K562 (cell line): ENCODE measurements around the gene VTCN1. TPM values are rescaled to one million over a fixed set of nuclear protein-coding genes. Genes with fewer than 3 reads are reported as not detected.

Experiments
- ATAC-seq: fragments of 200-7000 bp; cut with Tn5 transposase; 3 replicates; pipeline ENCODE4 v1.9.1; 2020; ENCODE audit warnings: moderate library complexity
- BruUV-seq: library from RNA; stranded (reverse); fragments of 400-500 nt; replicated peaks from 2 replicates; lab custom pipeline; 2021; lab: Mats Ljungman, UMichigan
- CTCF ChIA-PET: fragments of 300-600 bp; formaldehyde crosslinking; extraction: SDS; loops from one replicate; lab custom pipeline; 2021; ENCODE audit warnings: low intra/inter-chr PET ratio; lab: Yijun Ruan, JAX
- POLR2A ChIA-PET: fragments of 300-600, 350-650 bp; sonication (Branson Sonifier 250); formaldehyde crosslinking; extraction: SDS; loops from one replicate; lab custom pipeline; 2021; ENCODE audit warnings: antibody characterized with exemption, inconsistent platforms; lab: Yijun Ruan, JAX
- DNase-seq, 4 experiments: peaks; one replicate each; pipeline versions ENCODE4 v3.0.0 to v3.0.0-alpha.2; 2011 to 2018; ENCODE audit warnings: low spot score in 3 of 4, mixed read lengths in 3 of 4; ENCODE audit errors: extremely low read depth in 1 of 4
- FAIRE-seq: peaks from 2 replicates; lab custom pipeline; 2011; peaks lifted over from hg19 to GRCh38; lab: Jason Lieb, UNC
- H2AFZ ChIP-seq: 2 replicates; pipeline ENCODE4 v1.6.0; 2011; ENCODE audit warnings: low read depth, low read length, control low read depth, inconsistent platforms
- H3K27ac ChIP-seq: fragments of 200-600 bp; 3 replicates; pipeline ENCODE4 v1.8.0; 2011; ENCODE audit warnings: low read depth, mild to moderate bottlenecking, control low read depth, inconsistent platforms, low read length, moderate library complexity, mixed read lengths; ENCODE audit errors: extremely low read depth
- H3K27me3 ChIP-seq, 2 experiments: fragments of 300-600 bp in 1 of 2; 2 replicates in 1 of 2; 3 replicates in 1 of 2; pipeline versions ENCODE4 v1.6.0 to v1.8.0; 2011; ENCODE audit warnings: inconsistent platforms in 2 of 2, low read length in 2 of 2, mild to moderate bottlenecking in 1 of 2, mixed read lengths in 1 of 2, moderate library complexity in 1 of 2; ENCODE audit not compliant: control insufficient read depth in 2 of 2, insufficient read depth in 2 of 2
- H3K36me3 ChIP-seq: fragments of 300-600 bp; 3 replicates; pipeline ENCODE4 v1.8.0; 2011; ENCODE audit warnings: mild to moderate bottlenecking, low read length, inconsistent platforms; ENCODE audit not compliant: control insufficient read depth, insufficient read depth
- H3K4me1 ChIP-seq, 2 experiments: fragments of 200-600 bp in 1 of 2; replicated peaks in 1 of 2; 2 replicates in 1 of 2; 3 replicates in 1 of 2; pipeline versions ENCODE4 v1.5.1 to v1.8.0; 2011; ENCODE audit warnings: inconsistent platforms in 2 of 2, low read length in 2 of 2, mild to moderate bottlenecking in 1 of 2, mixed read lengths in 1 of 2, moderate library complexity in 1 of 2; ENCODE audit not compliant: control insufficient read depth in 2 of 2, insufficient read depth in 2 of 2
- H3K4me2 ChIP-seq: 2 replicates; pipeline ENCODE4 v1.6.1; 2011; ENCODE audit warnings: low read length, control low read depth, inconsistent platforms, mixed read lengths; ENCODE audit not compliant: insufficient read depth
- H3K4me3 ChIP-seq: fragments of 200-600 bp; sonication (generic), shearing (Covaris generic); 2 replicates; pipeline ENCODE4 v1.5.1; 2016; ENCODE audit warnings: control low read depth, inconsistent platforms
- H3K79me2 ChIP-seq: fragments of 200-600 bp; 3 replicates; pipeline ENCODE4 v1.8.0; 2011; ENCODE audit warnings: low read length, inconsistent platforms; ENCODE audit not compliant: control insufficient read depth, insufficient read depth
- H3K9ac ChIP-seq, 2 experiments: 2 replicates each; pipeline versions ENCODE4 v1.6.0 to v1.6.1; 2011; ENCODE audit warnings: low read depth in 2 of 2, low read length in 2 of 2, control low read depth in 1 of 2, inconsistent platforms in 1 of 2, mild to moderate bottlenecking in 1 of 2, mixed read lengths in 1 of 2; ENCODE audit not compliant: insufficient read depth in 1 of 2
- H3K9me1 ChIP-seq: one replicate; pipeline ENCODE4 v1.6.0; 2011; ENCODE audit warnings: inconsistent platforms, mild to moderate bottlenecking, low read length, moderate library complexity; ENCODE audit not compliant: control insufficient read depth, insufficient read depth
- H3K9me3 ChIP-seq: replicated peaks from 2 replicates; pipeline ENCODE4 v1.5.1; 2011; ENCODE audit warnings: low read depth, low read length, inconsistent platforms; ENCODE audit not compliant: control insufficient read depth, insufficient read depth
- H4K20me1 ChIP-seq: replicated peaks from 2 replicates; pipeline ENCODE4 v1.6.1; 2011; ENCODE audit warnings: low read length, inconsistent platforms, mixed read lengths; ENCODE audit not compliant: control insufficient read depth, insufficient read depth
- RBM25 ChIP-seq: fragments of 200-400 bp; formaldehyde crosslinking; IDR thresholded peaks from 2 replicates; pipeline ENCODE4 v1.6.1; 2018; ENCODE audit warnings: low read length, low read depth, moderate library complexity; ENCODE audit not compliant: severe bottlenecking
- SMARCA4 ChIP-seq: fragments of 450-650 bp; IDR thresholded peaks from 2 replicates; pipeline ENCODE4 v1.6.1; 2016
- ZNF23 ChIP-seq: fragments of 250-450 bp; sonication (Bioruptor Pico); IDR thresholded peaks from 2 replicates; pipeline ENCODE4 v1.4.0; 2020; ENCODE audit warnings: mild to moderate bottlenecking
- ZNF766 ChIP-seq: fragments of 200-800 bp; sonication (Bioruptor generic); conservative IDR thresholded peaks from 2 replicates; pipeline ENCODE4 v1.6.1; 2016; ENCODE audit warnings: missing genetic modification characterization, missing compliant biosample characterization
- WGBS: fragments of 100-300 bp; shearing (Covaris generic); methylation state at CpG from one replicate; pipeline ENCODE4 v1.1.6; 2016; ENCODE audit warnings: low coverage, mixed read lengths; ENCODE audit not compliant: insufficient coverage; ENCODE audit errors: missing lambda C conversion rate; 5-methylcytosine and 5-hydroxymethylcytosine counted together
- in situ Hi-C: fragments of 300-500 bp; cut with MboI; formaldehyde crosslinking; loops from 4 replicates; pipeline ENCODE4 v1.15.0; 2018; ENCODE audit warnings: inconsistent platforms, mixed read lengths
- intact Hi-C: fragments of 100-400 bp; cut with micrococcal nuclease; formaldehyde crosslinking; loops from 2 replicates; pipeline ENCODE4 v1.14.2; 2022
- polyA plus RNA-seq, 8 experiments: library from polyadenylated mRNA; depleted of rRNA in 4 of 8; stranded (reverse) in 5 of 8; unstranded in 3 of 8; fragments of >200 nt; fragmentation: Nextera tagmentation in 2 of 8; fragmentation: Illumina TruSeq in 1 of 8; extraction: Ambion mirVana in 2 of 8; extraction: Trizol in 1 of 8; gene quantifications; 2 replicates each; pipeline versions ENCODE4 v1.2.1 to v1.2.3, GENCODE V29; 2011 to 2014; ENCODE audit warnings: inconsistent platforms in 1 of 8, missing spikeins in 1 of 8
- total RNA-seq, 7 experiments: library from RNA; depleted of rRNA in 6 of 7; stranded (reverse); fragments of >200 nt in 6 of 7; fragmentation: Illumina TruSeq in 2 of 7; extraction: Trizol in 2 of 7; gene quantifications; 2 replicates each; pipeline versions ENCODE4 v1.2.1 to v1.2.3, GENCODE V29; 2011 to 2021; ENCODE audit warnings: low replicate concordance in 1 of 7
- TF ChIP-seq, protein P1 (sequence below), 2 experiments: fragments of 450-650 bp; IDR thresholded peaks; 2 replicates each; pipeline ENCODE4 v1.6.1; 2016; ENCODE audit warnings: mild to moderate bottlenecking in 2 of 2, borderline replicate concordance in 1 of 2, low read depth in 1 of 2, moderate library complexity in 1 of 2
- TF ChIP-seq, protein P2 (sequence below): fragments of 450-650 bp; formaldehyde crosslinking; IDR thresholded peaks from 2 replicates; pipeline ENCODE4 v1.4.0; 2022; ENCODE audit warnings: missing genetic modification characterization
- TF ChIP-seq, protein P3 (sequence below): fragments of 250-450 bp; sonication (Bioruptor Pico); IDR thresholded peaks from 2 replicates; pipeline ENCODE4 v1.8.0; 2021; ENCODE audit warnings: moderate library complexity, mild to moderate bottlenecking, inconsistent platforms
- TF ChIP-seq, protein P4 (sequence below), 3 experiments: IDR thresholded peaks in 2 of 3; conservative IDR thresholded peaks in 1 of 3; 2 replicates each; pipeline ENCODE4 v1.5.1; 2011 to 2012; ENCODE audit warnings: low read length in 3 of 3, mild to moderate bottlenecking in 3 of 3, control low read depth in 2 of 3, improper control_type of control experiment in 1 of 3, inconsistent platforms in 1 of 3, low read depth in 1 of 3, mixed read lengths in 1 of 3, moderate library complexity in 1 of 3; ENCODE audit not compliant: insufficient read depth in 2 of 3

VTCN1 gene
- total and polyA plus RNA-seq, 9 of the 15 experiments (the other 6 are each of a cell fraction or from before 2014, with no cell fraction given), result not detected

DNA sequence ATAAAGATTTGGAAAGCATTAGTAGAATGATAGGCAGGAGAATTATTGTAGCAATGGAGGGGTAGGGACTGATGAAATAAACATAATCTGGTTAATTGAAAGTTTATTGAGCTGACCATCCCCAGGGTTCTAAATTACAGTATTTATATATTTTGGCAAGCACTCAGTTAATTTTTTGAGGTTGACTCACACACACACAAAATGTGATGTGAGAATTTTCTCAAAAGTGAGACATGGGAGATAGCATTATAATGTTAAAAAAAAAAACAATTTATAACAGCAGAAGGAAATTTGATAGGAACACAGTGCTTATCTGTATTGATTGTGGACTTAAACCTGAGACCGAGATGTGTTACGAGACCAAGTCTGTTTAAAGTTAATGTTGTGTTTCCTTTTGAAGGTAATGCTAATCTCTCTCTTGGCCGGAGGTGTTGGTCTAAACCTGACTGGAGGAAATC is 113.7 kb downstream of the VTCN1 start:
- intact Hi-C loops, result no loop called here
- no peaks in the 10 kb centered on the region for H3K9me1 ChIP-seq
- WGBS, result 93% methylated on average over 3 of the region's 3 CpGs
- no TSS peak for BruUV-seq
- no peaks in the 10 kb centered on the region for H3K9me3 ChIP-seq
- H3K27me3 ChIP-seq, result no peaks in the 10 kb centered on the region
- peaks cover 4 to 21% of the 10 kb centered on the region in 2 experiments; a peak in 4 of 5 replicates for H3K4me1 ChIP-seq
- ATAC-seq, result no peak
- H4K20me1 ChIP-seq, result no peaks in the 10 kb centered on the region
- no peak overlapping the region for H3K4me3 ChIP-seq
- TF ChIP-seq ZNF23 (CRISPR knock-in tag) (no peak), RBM25 (no peak), SMARCA4 (no peak), ZNF766 (CRISPR knock-in tag) (no peak)
- TF ChIP-seq, protein P1, sequence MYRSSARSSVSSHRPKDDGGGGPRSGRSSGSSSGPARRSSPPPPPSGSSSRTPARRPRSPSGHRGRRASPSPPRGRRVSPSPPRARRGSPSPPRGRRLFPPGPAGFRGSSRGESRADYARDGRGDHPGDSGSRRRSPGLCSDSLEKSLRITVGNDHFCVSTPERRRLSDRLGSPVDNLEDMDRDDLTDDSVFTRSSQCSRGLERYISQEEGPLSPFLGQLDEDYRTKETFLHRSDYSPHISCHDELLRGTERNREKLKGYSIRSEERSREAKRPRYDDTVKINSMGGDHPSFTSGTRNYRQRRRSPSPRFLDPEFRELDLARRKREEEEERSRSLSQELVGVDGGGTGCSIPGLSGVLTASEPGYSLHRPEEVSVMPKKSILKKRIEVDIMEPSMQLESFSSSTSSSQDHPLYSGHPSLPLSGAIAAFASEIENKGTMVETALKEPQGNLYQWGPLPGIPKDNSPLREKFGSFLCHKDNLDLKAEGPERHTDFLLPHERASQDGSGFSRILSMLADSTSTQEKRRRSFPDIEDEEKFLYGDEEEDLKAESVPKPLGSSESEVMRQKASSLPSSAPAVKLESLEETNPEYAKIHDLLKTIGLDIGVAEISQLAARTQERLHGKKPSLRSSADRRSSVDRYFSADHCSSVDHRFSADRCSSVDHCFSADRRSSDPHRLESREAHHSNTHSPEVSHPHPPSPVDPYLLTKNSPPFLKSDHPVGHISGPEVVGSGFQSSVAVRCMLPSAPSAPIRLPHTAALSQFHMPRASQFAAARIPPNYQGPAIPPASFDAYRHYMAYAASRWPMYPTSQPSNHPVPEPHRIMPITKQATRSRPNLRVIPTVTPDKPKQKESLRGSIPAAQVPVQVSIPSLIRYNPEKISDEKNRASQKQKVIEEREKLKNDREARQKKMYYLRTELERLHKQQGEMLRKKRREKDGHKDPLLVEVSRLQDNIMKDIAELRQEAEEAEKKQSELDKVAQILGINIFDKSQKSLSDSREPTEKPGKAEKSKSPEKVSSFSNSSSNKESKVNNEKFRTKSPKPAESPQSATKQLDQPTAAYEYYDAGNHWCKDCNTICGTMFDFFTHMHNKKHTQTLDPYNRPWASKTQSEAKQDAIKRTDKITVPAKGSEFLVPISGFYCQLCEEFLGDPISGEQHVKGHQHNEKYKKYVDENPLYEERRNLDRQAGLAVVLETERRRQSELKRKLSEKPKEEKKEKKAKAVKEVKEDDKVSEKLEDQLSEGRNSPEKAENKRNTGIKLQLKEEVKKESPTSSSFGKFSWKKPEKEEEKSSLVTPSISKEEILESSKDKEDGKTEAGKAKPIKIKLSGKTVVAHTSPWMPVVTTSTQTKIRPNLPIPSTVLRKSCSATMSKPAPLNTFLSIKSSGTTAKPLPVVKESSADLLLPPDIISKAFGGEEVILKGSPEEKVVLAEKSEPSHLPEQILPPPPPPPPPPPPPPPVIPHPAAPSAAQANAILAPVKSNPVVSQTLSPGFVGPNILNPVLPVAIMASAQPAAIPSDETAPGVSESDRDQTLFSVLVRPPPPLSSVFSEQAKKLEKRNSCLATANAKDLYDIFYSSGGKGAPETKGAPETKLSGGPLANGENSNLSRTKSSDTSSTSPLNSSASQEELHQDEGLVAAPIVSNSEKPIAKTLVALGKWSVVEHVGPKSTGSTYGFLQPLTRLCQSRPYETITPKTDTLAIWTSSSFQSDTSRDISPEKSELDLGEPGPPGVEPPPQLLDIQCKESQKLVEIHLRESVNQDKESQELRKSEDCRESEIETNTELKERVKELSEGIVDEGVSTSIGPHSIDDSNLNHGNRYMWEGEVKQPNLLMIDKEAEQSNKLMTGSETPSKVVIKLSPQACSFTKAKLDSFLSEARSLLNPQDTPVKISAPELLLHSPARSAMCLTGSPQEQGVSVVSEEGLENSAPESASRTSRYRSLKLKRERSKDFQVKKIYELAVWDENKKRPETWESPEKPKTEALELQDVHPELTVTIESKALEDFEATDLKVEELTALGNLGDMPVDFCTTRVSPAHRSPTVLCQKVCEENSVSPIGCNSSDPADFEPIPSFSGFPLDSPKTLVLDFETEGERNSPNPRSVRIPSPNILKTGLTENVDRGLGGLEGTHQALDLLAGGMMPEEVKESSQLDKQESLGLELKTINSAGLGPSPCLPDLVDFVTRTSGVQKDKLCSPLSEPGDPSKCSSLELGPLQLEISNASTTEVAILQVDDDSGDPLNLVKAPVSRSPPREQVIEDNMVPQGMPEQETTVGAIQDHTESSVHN (IDR thresholded peaks at IDR 0.05; ENCODE audit: borderline replicate concordance in 1 of 2, low read depth in 1 of 2), result no peak
- TF ChIP-seq, protein P2, sequence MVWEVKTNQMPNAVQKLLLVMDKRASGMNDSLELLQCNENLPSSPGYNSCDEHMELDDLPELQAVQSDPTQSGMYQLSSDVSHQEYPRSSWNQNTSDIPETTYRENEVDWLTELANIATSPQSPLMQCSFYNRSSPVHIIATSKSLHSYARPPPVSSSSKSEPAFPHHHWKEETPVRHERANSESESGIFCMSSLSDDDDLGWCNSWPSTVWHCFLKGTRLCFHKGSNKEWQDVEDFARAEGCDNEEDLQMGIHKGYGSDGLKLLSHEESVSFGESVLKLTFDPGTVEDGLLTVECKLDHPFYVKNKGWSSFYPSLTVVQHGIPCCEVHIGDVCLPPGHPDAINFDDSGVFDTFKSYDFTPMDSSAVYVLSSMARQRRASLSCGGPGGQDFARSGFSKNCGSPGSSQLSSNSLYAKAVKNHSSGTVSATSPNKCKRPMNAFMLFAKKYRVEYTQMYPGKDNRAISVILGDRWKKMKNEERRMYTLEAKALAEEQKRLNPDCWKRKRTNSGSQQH, result no peak
- TF ChIP-seq, protein P3, sequence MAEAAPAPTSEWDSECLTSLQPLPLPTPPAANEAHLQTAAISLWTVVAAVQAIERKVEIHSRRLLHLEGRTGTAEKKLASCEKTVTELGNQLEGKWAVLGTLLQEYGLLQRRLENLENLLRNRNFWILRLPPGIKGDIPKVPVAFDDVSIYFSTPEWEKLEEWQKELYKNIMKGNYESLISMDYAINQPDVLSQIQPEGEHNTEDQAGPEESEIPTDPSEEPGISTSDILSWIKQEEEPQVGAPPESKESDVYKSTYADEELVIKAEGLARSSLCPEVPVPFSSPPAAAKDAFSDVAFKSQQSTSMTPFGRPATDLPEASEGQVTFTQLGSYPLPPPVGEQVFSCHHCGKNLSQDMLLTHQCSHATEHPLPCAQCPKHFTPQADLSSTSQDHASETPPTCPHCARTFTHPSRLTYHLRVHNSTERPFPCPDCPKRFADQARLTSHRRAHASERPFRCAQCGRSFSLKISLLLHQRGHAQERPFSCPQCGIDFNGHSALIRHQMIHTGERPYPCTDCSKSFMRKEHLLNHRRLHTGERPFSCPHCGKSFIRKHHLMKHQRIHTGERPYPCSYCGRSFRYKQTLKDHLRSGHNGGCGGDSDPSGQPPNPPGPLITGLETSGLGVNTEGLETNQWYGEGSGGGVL (CRISPR knock-in tag), result no peak
- TF ChIP-seq, protein P4, sequence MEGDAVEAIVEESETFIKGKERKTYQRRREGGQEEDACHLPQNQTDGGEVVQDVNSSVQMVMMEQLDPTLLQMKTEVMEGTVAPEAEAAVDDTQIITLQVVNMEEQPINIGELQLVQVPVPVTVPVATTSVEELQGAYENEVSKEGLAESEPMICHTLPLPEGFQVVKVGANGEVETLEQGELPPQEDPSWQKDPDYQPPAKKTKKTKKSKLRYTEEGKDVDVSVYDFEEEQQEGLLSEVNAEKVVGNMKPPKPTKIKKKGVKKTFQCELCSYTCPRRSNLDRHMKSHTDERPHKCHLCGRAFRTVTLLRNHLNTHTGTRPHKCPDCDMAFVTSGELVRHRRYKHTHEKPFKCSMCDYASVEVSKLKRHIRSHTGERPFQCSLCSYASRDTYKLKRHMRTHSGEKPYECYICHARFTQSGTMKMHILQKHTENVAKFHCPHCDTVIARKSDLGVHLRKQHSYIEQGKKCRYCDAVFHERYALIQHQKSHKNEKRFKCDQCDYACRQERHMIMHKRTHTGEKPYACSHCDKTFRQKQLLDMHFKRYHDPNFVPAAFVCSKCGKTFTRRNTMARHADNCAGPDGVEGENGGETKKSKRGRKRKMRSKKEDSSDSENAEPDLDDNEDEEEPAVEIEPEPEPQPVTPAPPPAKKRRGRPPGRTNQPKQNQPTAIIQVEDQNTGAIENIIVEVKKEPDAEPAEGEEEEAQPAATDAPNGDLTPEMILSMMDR (IDR thresholded peaks at IDR 0.05 in 2 of 3, conservative IDR thresholded peaks at IDR 0.05 in 1 of 3; ENCODE audit: insufficient read depth in 2 of 3, low read depth in 1 of 3, low read length in 3 of 3), result no peak
- no peak overlapping the region for H3K4me2 ChIP-seq
- POLR2A ChIA-PET, result interaction anchor here (0.7 to 2.2 kb wide), 2 partner anchors 13 to 48 kb away, joined by 3 to 12 read pairs; no protein-coding TSS in a partner anchor
- no peaks in the 10 kb centered on the region for H3K79me2 ChIP-seq
- no peak overlapping the region for H3K27ac ChIP-seq
- H3K9ac ChIP-seq, result no peak overlapping the region
- H2AFZ ChIP-seq, result no peak overlapping the region
- in situ Hi-C loops, result no loop called here
- peaks cover 96% of the 10 kb centered on the region for H3K36me3 ChIP-seq
- CTCF ChIA-PET, result no interaction called here
- FAIRE-seq, result no peak
- no peak for DNase-seq
